Epidermal melanocyte (primary cell): Measurements from ENCODE around the gene HAGH.
A peak's percentile ranks its signal among the peaks of the same experiment; 100 is the strongest.
"Not testable (repeated sequence)": the region's sequence is repeated elsewhere in the genome, so short reads cannot be mapped to it uniquely, and the experiment has no call there.

Experiments
- DNase-seq: peaks from one replicate; pipeline ENCODE4 v3.0.0; 2011; ENCODE audit warnings: low spot score; ENCODE audit not compliant: insufficient read length

Gene HAGH

DNA sequence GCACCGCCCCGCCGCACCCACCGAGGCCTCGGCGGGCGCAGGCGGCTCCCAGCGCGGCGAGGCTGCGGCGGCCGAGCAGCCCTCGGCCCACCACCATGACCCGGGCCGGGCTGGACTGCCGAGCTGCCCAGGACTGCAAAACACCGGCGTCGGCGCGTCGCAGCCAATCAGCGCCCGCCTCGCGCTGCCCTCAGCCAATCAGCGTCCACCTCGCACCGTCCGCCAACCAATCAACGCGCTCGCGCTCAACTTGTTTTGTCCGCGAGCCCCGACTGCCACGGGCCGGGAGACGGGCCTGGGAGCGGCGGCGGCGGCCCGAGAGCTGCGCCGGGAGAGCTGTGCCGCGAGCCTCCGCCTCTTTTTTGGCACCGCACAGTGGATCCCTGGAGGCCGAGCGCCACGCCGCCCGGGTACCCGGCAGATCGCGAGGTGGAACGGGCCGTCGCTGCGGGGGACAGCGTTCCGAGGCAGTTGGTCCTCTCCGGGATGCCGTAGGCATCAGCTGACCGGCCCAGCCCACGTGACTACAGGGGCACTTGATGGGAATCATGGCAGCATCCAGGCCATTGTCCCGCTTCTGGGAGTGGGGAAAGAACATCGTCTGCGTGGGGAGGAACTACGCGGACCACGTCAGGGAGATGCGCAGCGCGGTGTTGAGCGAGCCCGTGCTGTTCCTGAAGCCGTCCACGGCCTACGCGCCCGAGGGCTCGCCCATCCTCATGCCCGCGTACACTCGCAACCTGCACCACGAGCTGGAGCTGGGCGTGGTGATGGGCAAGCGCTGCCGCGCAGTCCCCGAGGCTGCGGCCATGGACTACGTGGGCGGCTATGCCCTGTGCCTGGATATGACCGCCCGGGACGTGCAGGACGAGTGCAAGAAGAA is at the start of gene HAGH, which contains the start of gene FAHD1:
Gene HAGH, minus strand, starts transcription at position 135 of the 883 bp plus-strand sequence. Its CDS starts 38 bp downstream, at position 97.
Gene FAHD1, plus strand, starts transcription at position 516 of the 883 bp plus-strand sequence. Its CDS starts 33 bp downstream, at position 549.
- DNase-seq: peak; percentile 99

DNA sequence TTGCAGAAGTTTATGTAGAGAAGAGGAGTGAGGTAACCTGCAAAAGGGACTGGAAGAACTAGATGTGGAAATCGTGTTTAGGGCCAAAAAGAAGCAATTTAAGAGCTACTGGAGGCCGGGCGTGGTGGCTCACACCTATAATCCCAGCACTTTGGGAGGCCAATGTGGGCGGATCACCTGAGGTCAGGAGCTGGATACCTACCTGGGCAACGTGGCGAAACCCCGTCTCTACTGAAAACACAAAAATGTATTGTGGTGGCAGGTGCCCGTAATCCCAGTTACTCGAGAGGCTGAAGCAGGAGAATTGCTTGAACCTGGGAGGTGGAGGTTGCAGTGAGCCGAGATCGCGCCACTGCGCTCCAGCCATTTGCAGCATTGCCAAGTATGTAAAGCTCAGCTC is 49.4 kb upstream of the HAGH start:
- DNase-seq: not testable (repeated sequence)

DNA sequence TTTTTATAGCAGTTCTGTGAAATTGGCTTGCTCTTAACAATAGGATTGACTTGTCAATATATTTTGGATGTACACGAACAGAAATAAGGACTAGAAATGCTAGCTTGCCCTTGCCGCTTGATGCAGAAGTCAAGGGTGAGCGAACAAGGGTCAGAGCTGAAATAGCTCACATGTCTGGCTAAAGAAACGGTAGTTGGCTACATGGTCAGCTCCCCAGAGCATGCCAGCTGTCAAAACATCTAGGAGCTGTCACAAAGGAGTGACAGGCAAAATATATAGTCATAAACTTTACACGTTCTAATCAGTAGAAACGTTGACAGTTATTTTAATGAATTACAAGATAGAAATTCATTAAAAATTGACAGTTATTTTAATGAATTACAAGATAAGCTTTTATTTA is 48.2 kb upstream of the HAGH start:
- DNase-seq: no peak

DNA sequence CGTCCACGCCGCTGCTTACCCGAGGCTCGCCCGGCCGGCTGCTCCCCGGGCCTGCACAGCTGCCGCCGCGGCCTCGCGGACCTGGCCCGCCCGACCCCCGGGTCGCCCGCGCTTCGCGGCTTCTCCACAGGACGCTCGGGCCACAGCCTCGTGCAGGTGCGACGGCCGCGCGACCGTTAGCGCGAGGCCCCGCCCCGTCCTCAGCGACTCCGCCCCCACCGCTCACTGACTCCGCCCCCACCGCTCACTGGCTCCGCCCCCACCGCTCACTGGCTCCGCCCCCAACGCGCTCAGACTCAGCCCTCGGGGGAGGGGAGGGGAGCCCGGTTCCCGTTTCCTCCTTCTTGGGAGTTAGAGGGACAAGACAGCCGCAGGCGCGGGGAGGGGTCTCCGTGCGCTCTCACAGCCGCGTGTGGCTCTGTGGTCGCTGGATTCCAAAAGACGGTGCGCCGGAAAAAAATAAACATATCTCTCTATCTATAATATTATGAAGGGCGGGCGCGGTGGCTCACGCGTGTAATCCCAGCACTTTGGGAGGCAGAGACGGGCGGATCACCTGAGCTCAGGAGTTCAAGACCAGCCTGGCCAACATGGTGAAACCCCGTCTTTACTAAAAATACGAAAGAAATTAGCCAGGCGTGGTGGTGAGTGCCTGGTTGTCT is 45.5 kb upstream of the HAGH start, which contains the start of gene MEIOB:
Gene MEIOB, minus strand, starts transcription at position 191 of the 662 bp plus-strand sequence. CDS start 3,989 bp downstream, outside the sequence.
- no peak for DNase-seq

DNA sequence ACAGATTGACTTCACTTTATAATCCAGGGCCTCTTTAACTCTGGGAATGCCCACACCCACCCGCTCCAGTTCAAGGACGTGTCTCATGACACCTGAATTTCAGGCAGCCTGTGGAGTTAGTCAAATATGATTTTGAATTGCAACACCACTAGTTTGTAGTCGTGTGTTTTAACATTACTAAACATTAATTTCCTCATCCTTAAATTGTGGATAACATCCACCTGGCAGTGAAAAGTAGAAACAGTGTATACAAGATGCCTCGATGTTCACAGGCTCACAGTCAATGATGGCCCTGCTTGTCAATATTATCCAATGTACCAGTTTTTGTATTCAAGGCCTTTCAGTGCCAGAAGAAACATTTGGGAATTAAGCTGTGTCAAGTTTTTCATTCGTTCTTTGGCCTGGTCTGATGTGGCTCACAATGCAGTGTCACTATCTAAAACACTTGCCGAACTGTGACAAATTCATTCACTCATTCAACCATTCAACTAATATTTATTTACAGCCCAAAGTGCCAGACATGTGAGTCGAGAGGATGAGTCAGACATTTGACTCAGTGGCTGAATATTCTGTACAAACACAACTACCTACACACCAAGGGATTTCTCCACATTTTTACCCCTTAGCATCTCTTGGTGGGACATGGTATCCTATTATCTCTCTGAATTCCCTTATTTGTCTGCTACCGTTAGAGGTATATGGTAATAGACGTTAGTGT is 43.9 kb upstream of the HAGH start:
- no peak for DNase-seq

DNA sequence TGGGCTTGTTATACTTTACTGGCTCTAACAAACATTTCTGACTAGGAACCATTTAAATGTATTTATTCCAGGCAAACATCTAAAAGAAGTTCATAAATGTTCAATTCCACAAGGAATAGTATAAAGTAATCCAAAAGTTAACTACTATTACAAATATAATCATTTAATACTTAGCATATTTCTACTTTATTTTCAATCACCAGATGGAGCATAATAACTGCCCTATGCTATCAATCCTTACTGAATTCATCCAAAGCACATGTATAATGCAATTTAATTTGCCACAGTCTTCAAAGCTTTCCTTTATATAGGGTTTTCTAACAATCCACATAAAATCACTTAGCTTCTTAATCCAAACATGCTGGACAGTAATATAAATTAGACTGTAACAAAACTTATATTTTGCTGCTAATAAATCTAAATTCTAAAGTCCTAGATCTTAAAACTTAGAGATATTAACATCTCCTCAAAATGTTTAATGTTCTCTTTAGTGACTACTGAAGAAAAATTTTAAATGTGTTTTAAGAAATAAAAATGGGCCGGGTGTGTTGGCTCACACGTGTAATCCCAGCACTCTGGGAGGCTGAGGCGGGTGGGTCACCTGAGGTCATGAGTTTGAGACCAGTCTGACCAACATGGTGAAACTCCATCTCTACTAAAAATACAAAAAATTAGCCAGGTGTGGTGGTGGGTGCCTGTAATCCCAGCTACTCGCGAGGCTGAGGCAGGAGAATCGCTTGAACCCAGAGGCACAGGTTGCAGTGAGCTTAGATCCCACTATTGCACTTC is 39.5 kb upstream of the HAGH start:
- no peak for DNase-seq

DNA sequence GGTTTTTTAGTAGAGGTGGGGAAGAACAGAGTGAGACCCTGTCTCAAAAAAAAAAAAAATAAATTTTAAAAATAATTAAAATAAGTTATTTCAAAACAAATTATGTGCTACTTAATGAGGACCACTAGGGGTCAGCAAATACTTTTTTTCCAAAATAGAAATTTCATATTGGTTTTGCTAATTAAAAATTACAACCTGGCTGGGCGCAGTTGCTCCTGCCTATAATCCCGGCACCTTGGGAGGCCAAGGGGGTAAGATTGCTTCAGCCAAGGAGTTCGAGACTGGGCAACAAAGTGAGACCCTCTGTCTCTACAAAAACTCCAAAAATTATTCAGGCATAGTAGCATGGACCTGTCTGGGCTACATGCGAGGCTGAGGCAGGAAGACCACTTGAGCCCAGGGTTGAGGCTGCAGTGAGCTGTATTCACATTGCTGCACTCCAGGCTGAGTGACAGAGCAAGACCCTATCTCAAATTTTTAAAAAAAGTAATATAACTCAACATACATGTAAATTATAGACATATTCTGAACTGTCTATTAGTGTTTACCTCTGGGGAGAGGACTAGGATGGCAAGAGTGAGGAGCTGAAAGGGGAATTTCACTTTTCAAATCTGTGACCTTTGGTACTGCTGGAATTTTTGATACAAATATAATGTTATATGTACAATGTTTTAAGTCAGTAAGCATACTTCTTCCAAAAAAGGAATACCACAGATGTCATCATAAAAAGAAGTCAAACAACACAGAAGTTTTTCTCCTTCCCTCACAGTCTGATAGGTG is 37.2 kb upstream of the HAGH start:
- DNase-seq: no peak

DNA sequence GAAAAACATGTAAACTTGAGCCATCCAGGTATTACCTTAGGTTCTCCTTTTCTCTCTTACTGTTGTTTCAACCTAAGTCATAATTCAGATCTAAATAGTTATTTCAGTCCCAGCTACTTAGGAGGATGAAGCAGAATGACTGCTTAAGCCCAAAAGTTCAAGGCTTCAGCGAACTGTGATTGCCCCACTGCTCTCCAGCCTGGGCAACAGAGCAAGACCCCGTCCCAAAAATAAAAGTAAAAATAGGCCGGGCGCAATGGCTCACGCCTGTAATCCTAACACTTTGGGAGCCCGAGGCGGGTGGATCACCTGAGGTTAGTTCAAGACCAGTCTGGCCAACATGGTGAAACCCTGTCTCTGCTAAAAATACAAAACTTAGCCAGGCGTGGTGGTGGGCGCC is 35.8 kb upstream of the HAGH start:
- no peak for DNase-seq

DNA sequence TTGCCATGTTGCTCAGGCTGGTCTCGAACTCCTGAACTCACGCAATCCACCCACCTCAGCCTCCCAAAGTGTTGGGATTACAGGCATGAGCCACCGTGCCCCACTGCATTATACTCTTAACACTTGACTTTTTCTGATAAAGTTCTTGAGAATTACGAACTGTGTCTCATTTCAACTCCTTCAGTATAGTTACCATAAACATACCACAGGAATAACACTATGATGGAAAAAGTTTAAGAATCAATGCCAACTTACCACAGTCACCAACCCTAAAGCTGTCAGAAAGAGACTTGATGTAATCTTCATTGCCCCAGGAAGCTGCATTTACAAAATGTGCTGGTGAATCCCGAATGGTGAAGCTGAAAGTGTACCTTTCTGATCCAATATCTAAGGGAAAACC is 35.1 kb upstream of the HAGH start:
- DNase-seq: no peak

DNA sequence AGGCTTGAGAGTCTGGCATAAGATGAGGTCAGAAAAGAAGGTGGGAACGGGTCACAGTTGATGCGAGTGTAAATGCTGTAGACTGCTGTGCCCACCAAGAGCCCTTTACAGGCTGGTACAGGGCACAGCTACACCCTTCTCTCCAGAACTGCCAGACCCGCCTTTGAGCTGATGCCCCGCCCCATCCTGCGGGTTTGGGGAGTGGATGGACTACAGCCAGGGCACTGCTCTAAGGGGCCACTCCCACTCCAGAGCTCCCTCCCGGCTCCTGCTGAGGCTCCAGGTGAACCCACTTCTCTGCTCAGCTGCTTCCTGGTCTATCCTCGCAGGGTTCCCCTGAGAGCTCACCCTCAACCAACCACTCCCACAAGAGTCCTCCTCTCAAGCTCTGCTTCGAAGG is 33.0 kb upstream of the HAGH start:
- no peak for DNase-seq

DNA sequence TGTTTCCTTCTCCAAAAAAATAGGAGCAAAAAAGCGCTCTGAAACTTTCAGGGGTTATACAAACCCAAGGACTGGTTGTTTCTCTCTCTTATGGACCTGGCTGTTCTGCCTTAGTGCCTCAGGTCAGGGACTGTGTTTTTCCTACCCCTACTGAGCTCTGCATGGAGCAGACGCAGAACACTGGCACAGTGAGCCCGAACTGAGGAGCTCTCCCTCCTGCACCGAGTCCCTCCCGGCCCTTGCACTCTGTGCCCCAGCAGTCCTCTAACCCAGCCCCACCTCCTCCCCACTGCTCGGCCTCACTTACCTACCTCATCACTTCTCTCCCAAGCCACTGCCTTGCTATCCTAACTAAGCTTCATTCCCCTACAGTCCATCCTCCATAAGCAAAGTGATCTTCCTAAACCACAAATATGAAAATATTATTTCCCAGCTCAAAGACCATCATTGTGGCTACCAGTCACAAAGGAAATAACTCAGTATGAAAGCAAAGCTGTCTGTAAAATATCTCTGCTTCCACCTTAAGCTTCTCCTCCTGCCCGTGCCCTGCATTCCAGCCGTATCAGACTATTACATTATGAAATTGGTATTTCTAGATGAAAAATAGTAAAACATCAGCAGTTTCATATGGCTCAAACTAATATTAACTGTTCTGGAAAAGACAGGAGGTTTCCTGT is 31.7 kb upstream of the HAGH start:
- DNase-seq: no peak

DNA sequence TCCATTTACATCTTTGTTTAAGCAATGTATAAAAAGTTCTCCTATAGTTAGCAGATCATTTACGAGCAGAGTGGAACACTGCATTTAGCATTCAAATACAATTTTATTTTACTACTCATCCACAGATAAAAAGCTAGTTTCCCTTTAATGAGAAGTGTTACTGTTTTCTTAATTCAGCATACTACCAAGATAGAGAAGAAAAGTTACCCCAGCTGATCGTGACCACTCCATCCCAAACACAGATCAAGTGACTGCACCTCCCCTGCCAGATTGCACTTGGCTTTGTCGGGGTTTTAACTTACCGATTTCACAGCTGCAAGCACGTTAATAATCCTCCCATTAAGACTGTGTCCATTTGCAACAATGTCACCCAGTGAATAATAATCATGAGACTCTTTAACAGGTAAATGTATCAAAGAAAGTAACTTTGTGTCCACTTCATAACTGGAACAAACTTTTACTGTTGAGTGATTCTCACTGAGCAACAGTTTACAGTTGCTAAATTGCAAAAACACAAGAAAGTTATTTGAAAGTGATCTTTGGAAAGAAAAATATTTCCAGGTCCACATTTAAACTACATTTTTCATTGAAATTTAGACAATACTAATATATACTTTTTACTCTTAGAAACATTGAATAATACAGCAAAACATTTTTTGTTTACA is 30.9 kb upstream of the HAGH start:
- no peak for DNase-seq

DNA sequence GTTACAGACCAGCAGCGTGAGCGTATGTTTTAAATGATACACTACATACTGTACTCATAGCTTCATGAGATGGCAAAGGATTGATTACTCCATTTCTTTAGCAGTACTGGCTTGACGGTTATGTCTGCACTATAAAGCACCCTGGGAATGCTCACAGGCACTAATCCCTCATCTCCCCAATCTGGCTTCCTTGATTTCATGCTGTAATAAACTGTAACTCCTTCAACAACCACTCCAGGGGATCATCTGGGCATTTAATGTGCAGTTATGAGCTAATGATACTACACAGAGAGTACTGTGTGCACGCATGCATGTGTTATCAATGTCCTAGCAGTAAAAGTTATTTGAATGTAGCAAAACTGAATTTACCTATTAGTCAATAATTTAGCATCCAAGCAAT is 25.2 kb upstream of the HAGH start:
- DNase-seq: no peak

DNA sequence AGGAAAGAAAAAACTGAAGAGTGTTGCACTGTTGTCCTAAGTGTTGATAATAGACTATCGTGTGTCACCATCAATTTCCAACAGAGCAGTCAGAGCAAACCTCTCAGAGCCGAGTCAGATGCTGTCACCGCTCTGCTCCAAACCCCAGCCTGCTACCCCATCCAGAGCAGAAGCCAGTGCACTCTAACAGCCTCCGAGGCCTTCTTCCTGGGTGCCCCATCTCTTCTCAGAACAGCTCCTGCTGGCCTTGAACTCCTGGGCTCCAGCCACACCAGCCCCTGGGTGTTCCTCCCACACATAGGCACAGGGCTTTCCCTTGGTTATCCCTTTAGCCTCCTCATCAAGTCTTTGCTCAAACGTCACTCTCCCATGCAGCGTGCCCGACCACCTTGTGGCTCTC is 24.4 kb upstream of the HAGH start:
- DNase-seq: no peak

DNA sequence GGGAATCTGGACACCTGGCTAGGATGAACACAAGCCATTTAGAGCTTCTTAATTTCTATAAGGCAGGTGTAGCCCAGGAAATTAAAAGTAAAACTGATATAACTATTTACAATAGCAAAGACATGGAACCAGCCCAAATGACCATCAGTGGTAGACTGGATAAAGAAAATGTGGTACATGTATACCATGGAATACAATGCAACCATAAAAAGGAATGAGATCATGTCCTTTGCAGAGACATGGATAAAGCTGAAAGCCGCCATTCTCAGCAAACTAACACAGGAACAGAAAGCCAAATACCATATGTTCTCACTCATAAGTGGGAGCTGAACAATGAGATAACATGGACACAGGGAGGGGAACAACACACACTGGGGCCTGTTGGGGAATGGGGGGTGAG is 19.8 kb upstream of the HAGH start:
- DNase-seq: no peak

DNA sequence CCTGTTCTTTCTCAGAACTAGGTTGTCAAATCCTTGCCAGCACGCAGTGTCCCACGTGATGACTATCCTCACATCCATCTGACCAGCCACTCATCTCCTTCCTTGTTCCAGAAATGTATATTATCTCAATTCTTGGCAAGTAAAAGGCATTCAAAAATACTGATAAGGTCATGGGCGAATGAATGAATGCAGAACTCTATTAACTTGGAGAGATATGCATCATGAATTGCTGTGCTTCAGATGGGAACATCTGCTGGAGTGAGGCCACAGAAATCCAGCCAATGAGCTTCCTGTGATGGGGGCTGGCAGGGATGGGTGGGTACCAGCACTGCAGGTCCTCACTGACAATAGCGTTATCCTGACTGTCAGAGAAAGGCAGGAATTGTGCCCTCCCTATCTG is 19.4 kb upstream of the HAGH start:
- DNase-seq: no peak

DNA sequence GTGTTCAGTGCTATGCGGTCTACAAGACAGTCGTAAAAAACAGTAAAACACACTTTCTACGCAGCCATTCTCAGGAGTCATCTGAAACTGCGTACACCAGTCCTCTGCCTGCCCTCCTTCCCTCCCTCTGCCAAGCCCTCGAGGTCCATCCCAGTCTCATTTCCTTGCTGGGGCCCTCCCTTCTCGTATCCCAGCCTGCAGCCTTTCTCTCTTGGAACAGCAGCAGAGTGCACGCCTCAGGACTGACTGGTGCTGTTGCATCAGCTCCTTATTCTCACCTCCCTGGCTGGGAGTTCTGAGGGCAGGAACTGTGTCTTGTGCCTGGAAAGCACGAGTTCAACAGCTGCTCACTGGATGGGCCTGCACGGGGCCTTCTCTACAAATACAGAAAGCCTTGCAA is 12.9 kb upstream of the HAGH start:
- peak; percentile 80 for DNase-seq

DNA sequence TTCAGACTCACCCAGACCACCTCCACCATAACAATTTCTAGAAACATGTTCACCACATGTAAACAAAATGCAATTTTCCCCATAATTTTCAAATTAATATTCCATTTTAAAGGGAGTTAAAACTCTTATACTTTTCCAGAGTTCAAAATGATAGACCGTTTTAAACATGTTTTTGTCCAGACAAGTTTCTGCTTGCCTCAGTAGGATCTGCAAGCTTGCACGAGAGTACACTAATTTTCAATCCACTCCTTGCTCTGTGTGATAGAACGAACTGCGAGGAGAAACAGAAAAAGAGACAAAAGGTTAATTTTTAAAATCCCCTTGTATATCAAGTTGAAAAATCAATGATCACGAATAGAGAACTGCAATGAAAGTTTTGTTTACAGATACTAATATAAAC is 7.5 kb upstream of the HAGH start:
- no peak for DNase-seq

DNA sequence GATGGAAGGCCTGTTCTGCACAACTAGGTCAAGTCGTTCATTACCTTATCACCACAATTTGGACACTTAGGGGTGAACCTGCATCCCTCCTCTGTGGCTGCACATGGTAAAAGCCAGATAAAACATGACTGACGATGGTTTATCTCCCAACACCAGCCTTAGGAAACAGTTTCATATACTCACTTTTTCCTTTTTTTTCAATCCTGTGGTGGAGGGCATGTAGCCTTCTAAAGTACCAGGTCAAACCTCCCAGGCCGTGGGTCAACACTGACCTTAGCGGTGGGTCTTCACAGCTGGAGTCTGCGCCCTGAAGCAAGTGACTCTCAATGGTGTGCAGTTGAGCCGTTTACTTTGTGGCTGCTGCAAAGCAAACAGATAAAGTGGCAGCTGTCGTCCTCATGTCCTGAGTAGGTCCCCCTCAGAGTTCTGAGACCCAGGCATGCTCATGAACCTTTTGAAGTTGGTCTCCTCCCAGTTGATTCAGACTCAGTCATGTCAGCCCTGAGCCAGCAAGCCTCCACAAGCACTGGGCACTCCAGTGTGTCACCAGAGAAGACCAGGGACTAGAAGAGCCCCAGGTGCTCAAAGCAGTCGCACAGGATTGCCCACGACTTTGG is 6.3 kb upstream of the HAGH start:
- no peak for DNase-seq
